ENCODE data around the gene ZNF230.

Gene ZNF230

DNA sequence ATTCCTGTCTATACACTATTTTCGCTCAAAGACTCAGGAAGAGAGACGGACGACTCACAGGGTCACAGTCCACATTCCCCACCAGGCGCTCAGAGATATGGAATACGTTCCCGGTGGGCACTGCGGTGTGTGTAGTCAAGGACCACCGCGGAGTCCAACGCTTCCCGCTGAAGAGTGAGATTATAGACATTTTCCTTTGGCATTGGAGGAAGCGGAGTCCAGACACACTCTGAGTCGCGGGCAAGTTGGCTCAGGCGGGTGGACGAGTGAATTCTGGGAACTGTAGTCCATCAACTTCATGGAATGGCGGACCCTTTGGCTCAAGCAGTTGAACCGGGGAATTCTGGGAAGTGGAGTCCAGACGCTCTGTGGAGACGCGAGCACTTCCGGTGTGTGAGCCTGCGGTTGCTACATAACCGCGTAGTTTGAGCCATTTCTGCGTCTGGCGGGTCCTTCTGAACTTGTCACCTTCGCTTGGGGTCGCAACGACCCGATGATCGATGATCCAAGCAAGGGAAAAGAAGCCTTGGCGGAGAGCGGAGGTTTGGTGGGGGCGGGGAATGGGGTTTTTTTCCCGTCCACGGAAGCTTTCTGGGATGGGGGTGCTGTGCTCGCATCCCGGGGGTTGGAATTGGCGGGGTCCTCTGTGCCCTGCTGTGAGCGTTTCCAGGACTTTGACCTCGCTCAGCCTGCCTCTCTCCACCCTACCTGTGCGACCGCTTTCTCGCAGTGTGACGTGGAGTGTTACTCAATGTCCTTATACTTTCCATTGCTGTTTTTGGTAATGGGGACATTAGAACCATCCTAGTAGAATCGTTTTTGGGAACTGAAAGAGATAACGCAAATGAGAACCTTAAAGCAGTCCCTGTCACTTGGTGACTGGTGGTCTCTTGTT lies at the start of gene ZNF230:
ZNF230 (plus strand) TSS at position 392 of the 895 bp plus-strand sequence. CDS start 4,122 bp downstream, outside the sequence.
- DNase-seq, result peak; percentile 95

DNA sequence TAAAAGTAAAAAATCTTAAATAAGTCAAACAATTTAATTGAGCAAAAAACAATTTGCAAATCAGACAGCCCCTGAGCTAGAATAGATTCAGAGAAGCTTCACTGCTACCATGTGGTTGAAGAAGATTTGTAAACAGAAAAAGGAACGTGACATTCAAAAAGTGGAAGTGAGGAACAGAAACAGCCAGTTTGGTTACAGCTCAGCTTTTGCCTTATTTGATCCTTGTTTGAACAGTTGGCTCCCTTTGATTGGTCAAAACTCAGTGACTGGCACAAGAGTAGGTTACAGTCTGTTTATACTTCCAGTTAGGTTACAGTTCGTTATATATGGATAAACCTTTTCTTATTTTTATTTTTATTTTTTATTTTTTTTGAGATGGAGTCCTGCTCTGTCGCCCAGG lies 45.9 kb upstream of the ZNF230 start:
- DNase-seq, result no peak

DNA sequence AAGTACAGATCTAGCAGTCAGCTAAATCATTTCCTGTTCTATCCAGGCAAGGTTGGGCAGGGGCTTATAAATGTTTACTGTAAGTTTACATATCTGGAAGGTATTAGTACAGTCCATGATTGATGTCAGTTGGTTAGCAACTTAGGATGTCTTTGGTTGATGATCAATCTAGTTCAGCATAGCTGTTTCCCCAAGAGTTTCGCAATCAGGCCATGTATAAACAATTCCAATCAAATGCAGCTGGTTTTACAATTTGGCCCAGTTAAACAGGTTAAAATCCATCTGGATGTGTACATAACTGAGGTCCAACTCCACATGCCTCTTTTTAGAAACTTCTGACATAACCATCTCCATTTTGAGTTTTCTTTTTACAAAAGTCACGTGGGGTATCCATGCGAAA lies 44.9 kb upstream of the ZNF230 start:
- DNase-seq, result no peak

DNA sequence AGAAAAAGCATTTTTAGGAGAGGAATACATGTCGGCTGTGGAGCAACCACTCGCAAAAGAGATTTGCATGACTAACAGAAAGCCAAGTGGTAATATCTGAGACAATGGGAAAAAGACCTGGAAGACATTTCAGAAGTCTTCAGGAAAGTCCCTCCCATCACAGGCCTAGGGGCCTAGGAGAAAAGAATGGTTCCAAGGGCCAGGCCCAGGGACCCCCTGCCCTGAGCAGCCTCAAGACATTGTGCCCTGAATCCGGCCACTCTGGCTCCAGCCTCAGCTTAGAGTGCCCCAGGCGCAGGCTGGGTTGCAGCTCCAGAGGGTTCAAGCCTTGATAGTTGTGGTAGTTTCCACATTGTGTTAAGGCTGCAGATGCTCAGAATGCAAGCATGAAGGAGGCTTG lies 42.3 kb upstream of the ZNF230 start:
- no peak for DNase-seq

DNA sequence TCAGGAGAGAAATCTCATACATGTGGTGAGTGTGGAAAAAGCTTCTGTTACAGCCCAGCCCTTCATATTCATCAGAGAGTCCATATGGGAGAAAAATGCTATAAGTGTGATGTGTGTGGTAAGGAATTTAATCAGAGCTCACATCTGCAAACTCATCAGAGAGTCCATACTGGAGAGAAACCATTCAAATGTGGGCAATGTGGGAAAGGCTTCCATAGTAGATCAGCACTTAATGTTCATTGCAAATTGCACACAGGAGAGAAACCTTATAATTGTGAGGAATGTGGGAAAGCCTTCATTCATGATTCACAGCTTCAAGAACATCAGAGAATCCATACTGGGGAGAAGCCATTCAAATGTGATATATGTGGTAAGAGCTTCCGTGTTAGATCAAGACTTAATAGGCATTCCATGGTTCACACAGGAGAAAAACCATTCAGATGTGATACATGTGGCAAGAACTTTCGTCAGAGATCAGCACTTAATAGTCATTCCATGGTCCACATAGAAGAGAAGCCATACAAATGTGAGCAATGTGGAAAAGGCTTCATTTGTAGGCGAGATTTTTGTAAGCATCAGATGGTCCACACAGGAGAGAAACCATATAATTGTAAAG lies 36.6 kb upstream of the ZNF230 start:
- no peak for DNase-seq

DNA sequence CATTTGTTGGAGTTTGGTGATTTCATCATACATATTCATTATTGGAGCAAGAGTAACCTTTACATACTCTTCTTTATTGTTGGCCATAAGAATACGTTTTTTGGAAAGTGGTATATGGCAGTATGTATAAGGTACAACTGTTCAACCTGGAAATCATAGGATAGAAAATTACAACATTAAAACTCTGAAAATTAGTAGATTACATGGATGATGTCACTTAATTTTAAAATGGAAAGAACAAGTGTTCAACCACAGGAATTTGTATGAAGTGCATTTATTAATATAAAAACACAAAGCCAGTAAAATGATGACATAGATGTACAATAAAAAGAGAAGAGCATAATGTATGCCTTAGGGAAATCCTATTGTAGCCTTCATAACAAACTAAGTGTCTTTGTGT lies 26.0 kb upstream of the ZNF230 start:
- DNase-seq, result no peak

DNA sequence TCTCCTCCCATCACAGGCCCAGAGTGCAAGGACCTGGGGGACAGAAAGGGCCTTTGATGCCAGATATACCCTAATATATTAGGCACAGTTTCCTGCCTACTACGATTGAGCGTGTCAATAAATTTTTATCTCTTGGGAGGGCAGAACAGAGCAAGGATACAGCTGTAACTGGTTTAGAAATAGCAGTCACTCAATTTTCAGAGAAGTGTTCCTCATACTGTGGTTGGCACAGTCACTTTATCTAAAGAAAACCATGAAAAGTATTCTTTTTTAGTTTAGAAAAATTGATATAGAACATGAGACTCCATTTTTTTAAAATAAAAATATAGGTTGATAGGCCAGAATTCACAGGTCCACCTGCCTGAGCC lies 19.2 kb upstream of the ZNF230 start:
- no peak for DNase-seq

DNA sequence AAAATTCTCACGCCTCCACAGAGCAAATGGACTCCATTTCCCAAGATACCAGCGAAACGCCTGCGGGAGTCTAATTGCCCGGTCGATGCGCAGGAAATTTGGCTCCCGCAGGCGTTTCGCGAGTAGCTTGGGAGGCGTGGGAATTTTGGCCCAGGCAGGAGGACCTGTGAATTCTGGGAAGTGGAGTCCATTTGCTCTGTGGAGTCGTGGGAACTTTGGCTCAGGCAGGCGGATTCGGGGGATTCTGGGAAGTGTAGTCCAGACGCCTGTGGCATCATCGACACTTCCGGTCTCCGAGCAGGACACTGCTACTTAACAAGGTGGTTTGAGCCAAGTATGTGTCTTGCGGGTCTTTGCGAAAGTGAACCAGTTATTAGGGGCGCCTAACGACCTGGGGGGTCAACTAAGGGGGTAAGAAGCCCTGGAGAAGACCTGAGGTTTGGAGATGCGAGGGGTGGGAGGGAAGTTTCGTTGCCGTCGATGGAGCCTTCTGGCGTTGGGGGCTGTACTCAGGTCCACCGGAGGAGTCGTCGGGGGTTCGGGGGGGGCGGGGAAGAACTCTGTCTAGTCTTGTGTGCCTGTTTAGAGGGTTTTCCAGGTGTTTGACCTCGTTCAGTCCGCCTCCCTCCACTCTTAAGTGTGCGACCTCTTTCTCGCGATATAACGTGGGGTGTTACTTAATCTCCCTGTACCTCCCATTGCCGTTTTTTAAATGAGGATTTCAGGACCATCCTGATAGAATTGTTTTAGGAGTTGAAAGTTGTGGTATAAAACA lies 18.7 kb upstream of the ZNF230 start, which contains the start of gene ZNF155:
ZNF155 (plus strand) TSS at position 277 of the 775 bp plus-strand sequence. CDS start 4,356 bp downstream, outside the sequence.
- peak; percentile 97 for DNase-seq

DNA sequence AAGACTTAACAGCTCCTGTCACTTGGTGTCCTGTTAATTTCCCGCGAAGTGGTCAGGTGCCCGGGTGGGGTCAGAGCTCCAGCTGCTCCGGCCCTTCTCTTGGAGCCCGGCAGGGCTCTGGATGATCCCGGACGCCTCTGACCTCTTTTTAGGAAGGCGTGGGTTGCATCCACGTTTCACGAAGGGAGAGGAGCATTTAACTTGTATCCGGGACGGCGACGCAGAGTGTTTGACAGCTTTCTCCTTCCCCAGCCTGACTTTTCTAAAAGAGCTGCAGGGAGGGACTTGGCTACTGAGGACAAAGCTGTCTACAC lies 18.1 kb upstream of the ZNF230 start:
- no peak for DNase-seq

DNA sequence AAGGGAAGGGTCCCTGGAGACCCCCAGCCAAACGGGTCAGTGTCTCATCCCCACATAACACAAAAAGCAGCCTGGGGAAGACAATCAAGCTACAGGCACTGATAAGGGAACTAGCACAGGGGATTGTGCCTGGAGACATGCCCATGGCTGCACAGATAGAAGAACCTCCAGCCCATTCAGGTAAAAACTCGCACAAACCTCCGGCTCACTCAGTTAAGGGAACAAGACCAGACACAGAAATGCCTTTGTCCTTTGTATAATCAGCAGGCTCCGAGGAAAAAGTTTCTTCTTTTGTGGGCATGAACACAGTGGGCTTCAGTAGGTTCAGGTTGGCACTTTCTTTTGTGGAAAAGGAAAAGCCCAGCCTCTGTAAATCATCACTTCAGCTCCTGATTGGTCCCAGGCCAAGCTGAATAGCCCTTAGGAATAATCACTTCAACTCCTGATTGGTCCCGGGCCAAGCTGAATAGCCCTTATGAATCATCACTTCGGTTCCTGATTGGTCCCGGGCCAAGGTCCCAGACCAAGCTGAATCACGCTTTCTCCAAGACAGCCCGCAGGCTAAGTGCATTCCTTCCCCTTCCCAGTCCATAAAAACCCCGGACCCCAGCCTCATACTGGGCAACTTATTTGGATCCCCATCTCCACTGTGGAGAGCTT lies 5.0 kb upstream of the ZNF230 start:
- DNase-seq, result no peak

DNA sequence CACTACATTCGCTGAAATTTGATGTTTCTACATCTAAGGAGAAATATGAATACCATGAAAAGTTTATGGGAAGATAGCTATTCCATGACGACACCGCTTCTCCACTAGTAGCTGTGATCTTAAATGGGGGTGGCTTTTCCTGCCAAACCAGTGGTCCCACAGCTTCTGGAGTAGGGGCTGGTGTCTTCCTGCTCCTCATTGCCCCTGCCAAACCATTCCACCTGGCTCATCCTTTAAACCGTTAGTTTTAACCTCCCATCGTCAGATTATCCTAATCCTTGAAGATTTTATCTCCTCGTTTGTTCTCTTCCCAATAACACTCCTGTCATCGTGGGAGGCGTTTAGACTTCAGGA lies 568 bp upstream of the ZNF230 start:
- DNase-seq, result no peak

DNA sequence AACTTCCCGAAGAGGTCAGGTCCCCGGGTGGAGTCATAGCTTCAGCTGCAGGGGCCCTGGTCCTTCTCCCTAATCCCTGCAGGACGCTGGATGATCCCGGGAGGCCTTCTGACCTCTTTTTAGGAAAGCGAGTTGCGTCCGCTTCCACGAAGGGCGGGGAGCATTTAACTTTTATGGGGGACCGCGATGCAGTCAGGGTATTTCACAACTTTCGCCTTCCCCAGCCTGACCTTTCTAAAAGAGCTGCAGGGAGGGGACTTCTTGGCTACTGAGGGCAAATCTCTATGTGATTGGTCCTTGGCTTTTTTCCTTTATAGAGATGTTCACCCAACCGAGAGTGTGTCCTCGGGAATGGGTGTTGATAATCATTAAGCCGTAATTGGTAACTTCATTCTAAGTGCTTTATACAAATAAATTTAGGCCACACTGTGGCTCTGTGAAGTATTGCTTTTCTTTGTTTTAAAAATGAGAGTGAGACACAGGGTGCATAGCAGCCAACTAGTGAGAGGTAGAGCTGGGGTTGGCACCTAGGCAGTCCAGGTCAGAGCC lies 778 bp downstream of the ZNF230 start:
- DNase-seq, result no peak

DNA sequence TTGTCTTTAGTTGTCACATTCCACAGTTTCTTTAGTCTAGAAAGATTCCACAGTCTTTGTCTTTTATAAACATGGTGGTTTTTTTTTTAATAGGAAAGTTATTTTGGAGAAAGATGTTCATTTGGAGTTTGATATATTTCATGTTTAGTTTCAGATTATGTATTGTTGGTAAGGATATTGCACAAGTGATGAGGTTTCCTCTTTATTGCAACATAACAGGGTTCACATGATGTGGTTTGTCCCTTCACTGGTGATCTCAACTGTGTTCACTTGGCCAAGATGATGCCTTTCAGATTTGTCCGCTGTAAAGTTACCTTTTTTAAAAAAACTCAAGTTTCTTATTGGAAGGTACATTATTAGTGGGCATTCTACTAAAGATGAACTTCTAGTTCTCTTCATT lies 3.2 kb downstream of the ZNF230 start:
- DNase-seq, result no peak

DNA sequence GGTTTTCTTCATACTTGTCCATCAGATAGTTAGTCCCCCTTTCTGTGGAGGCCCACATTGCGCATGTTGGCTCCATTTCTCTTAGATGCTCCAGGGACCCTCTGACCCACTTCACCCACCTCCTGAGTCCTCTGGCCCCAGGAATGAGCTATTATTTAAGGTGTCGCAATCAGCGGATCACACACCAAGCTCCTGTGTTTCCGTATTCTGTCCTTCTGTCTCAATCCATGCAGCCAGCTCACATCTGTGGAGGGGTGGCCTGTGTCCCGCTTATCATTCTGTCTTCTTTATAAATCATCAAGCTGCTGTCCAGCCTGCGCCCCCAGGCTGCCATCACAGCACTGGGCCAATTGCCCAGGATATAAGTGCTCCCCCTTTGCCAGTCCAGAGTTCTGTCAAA lies 4.7 kb downstream of the ZNF230 start:
- DNase-seq, result no peak

DNA sequence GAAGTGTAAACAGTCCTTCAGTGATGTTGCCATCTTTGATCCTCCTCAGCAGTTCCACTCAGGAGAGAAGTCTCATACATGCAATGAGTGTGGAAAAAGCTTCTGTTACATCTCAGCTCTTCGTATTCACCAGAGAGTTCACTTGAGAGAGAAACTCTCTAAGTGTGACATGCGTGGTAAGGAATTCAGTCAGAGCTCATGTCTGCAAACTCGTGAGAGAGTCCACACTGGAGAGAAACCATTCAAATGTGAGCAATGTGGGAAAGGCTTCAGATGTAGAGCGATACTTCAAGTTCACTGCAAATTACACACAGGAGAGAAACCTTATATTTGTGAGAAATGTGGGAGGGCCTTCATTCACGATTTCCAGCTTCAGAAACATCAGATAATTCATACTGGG lies 7.7 kb downstream of the ZNF230 start:
- no peak for DNase-seq

DNA sequence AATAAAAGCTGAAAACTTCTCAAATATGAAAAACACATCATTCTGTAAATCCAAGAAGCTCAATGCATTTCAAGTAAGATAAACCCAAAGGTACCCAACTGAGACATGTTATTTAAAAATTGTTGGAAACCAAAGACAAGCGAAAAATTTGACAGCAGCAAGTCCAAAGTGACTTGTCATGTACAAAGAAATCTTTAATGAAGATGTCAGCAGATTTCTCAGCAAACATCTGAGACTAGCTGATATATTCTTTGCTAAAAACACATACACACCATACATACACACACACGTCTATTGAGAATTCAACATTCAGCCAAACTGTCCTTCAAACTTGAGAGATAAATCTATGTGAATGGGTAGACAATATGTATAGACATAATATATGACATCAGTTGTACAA lies 16.7 kb downstream of the ZNF230 start:
- no peak for DNase-seq

DNA sequence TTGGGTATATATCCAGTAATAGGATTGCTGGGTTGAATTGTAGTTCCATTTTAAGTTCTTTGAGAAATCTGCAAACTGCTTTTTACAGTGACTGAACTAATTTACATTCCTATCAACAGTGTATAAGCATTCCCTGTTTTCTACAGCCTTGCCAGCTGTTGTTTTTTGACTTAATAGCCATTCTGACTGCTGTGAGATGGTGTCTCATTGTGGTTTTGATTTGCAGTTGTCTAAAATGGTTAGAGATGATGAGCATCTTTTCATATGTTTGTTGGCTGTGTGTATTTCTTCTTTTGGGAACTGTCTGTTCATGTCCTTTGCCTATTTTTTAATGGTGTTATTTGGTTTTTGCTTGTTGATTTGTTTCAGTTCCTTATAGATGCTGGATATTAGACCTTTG lies 18.5 kb downstream of the ZNF230 start:
- no peak for DNase-seq

DNA sequence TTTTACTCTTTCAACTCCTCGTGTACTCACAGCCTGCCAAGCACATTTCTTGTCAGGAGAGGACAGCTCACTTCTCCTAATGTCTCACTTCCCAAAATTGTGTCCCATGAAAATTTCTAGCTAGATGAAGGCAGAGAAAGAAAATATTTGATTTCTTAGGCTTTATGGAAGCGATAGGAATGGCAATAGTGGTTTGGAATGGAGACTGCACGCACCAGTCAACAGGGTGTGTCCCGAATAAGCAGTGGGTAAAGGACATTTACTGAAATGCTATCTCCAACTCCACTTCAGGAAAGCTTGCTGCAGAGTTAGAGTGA lies 22.1 kb downstream of the ZNF230 start:
- DNase-seq, result no peak

DNA sequence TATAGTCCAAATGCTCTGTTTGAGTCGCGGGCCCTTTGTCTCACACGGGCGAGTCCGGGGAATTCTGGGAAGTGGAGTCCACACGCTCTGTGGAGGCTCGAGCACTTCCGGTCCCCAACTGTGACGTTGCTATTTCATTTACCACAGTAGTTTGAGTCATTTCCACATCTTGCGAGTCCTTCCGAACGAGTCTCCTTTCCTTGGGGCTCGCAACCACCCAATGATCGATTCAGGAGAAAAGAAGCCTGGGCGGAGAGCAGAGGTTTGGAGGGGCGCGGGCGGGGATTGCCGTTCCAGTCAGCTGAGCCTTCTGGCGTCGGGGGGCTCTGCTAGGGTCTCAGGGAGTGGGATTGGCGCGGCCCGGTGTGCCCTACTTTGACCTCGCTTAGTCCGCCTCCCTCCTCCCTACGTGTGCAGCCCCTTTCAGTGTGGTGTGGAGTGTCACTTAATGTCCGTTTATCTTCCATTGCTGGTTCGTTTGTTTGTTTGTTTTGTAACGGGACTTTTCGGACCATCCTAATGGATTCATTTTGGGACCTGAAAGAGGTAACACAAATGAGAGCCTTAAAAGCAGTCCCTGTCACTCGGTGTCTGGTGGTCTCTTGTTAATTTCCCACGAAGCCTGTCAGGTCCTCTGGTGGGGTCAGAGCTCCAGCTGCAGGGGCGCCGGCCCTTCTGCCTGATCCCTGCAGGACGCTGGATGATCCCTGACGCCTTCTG lies 22.6 kb downstream of the ZNF230 start, which contains the start of gene ZNF222:
ZNF222 (plus strand) TSS at position 163 of the 720 bp plus-strand sequence; CDS start at position 221, 58 bp downstream.
- DNase-seq, result peak; percentile 73

DNA sequence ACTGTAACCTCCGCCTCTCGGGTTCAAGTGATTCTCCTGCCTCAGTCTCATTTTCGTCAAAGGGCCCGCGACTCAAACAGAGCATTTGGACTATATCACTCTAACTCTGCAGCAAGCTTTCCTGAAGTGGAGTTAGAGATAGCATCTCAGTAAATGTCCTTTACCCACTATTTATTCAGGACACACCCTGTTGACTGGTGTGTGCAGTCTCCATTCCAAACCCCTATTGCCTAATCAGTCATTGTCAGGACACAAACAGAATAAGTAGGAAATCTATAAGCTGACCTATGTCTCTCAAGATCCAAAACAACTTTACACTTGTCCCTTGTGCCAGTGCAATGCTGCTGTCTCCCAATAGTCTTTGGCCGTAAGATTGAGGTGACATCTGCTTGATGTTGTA lies 23.9 kb downstream of the ZNF230 start:
- DNase-seq, result no peak

DNA sequence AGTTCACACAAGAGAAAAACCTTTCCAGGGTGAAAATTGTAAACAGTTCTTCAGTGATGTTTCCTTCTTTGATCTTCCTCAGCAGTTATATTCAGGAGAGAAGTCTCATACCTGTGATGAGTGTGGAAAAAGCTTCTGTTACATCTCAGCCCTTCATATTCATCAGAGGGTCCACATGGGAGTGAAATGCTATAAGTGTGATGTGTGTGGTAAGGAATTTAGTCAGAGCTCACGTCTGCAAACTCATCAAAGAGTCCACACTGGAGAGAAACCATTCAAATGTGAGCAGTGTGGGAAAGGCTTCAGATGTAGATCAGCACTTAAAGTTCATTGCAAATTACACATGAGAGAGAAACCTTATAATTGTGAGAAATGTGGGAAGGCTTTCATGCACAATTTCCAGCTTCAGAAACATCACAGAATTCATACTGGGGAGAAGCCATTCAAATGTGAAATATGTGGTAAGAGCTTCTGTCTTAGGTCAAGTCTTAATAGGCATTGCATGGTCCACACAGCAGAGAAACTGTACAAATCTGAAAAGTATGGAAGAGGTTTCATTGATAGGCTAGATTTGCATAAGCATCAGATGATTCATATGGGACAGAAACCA lies 29.3 kb downstream of the ZNF230 start:
- no peak for DNase-seq

DNA sequence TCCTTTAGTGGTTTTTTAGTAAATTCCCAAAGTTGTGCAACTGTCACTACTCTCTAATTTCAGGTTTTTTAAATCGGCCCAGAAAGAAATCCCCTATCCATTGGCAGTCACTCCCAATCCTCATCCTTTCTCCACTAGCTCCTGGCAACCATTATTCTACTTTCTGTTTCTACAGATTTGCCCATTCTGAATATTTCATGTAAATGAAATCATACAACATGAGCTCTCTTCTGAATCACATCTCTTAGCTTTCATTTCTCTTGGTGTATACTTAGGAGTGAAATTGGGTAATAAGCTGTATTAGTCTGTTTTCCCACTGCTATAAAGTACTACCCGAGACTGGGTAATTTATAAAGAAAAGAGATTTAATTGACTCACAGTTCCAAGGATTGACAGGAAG lies 39.4 kb downstream of the ZNF230 start:
- no peak for DNase-seq
